GM12875 (cell line): Measurements from ENCODE around the gene VBP1.
"Not testable (repeated sequence)": the region's sequence is repeated elsewhere in the genome, so short reads cannot be mapped to it uniquely, and the experiment has no call there.

ENCODE experiments used
- H3K4me3 ChIP-seq: one replicate; pipeline ENCODE4 v1.5.1; 2011; ENCODE audit warnings: low read depth, low read length, control low read depth
- CTCF ChIP-seq: IDR thresholded peaks from 2 replicates; pipeline ENCODE4 v1.5.1; 2011; ENCODE audit warnings: low read depth, mild to moderate bottlenecking, control low read depth, inconsistent platforms, low read length, moderate library complexity, borderline replicate concordance; ENCODE audit not compliant: insufficient read depth

The VBP1 gene

GRCh38 chrX:155215443-155216178, 649 bp upstream of the VBP1 start:
- H3K4me3 ChIP-seq = peak overlapping the region; percentile 83
- TF ChIP-seq CTCF = no peak

GRCh38 chrX:155216940-155217440, 730 bp downstream of the VBP1 start:
- no peak for TF ChIP-seq CTCF
- H3K4me3 ChIP-seq = peak overlapping the region; percentile 83

- H3K4me3 ChIP-seq = no peak overlapping the region
- TF ChIP-seq CTCF = no peak
Measured at GRCh38 chrX:155218777-155219176, 2.5 kb downstream of the VBP1 start.

GRCh38 chrX:155221351-155221750, 5.1 kb downstream of the VBP1 start:
- H3K4me3 ChIP-seq = no peak overlapping the region
- no peak for TF ChIP-seq CTCF

- H3K4me3 ChIP-seq = not testable (repeated sequence)
Measured at GRCh38 chrX:155223746-155224145, 7.5 kb downstream of the VBP1 start.

GRCh38 chrX:155225774-155226173, 9.5 kb downstream of the VBP1 start:
- H3K4me3 ChIP-seq = no peak overlapping the region
- no peak for TF ChIP-seq CTCF

- TF ChIP-seq CTCF = no peak
- no peak overlapping the region for H3K4me3 ChIP-seq
Measured at GRCh38 chrX:155231163-155231562, 14.9 kb downstream of the VBP1 start.
